HG03565 (cell line): ENCODE data around the gene LUC7L2.
"Not testable (repeated sequence)": the region's sequence is repeated elsewhere in the genome, so short reads cannot be mapped to it uniquely, and the experiment has no call there.

Experiments used
- ATAC-seq: cut with Tn5 transposase; IDR thresholded peaks from one replicate; pipeline ENCODE4 v1.9.1; 2021; ENCODE audit warnings: mild to moderate bottlenecking, moderate library complexity; ENCODE audit not compliant: unreplicated experiment

Gene LUC7L2

DNA sequence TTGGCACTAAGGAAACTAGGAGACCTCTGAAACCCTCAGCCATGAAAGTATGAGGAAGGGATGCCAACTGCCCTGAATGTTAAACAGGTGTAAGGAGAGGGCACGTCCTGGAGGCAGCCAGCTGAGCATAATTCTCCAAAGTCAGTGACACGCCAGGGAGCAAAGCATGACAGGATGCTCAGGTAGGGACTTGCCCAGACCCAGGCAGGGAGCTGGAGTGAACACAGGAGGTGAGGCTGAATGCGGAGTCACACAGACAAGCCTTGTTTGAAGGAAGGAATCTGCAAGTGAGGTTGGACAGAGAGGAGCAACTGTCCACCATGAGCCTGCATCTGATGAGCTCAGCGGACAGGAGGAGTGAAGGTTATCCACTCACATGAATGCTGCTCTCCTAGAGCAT, 82.3 kb downstream of the LUC7L2 start:
- ATAC-seq, result no peak

DNA sequence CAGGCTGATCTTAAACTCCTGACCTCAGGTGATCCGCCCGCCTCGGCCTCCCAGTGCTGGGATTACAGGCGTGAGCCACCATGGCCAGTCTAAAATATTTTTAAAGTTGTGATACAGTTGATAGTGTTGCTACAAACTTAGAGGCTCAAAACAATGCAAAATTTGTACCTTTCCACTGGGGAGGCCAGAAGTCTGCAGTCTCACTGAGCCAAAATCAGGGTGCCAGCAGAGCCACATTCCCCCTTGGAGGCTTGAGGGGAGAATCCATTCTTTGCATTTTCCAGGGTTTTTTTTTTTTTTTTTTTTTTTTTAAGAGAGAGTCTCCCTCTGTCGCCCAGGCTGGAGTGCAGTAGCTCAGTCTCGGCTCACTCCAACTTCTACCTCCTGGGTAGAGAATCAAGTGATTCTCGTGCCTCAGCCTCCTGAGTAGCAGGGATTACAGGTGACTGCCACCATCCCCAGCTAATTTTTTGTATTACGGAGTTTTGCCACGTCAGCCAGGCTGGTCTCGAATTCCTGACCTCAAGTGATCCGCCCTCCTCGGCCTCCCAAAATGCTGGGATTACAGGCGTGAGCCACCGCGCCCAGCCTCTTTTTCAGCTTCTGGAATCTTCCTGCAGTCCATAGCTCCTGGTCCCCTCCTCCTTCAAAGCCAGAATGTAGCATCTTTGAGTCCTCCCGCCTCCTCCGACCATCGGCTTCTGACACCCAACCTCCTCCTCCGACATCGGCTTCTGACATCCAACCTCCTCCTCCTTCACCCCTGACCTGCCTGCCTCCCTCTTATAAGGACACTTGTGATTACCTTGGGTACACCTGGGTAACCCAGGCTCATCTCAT, 86.6 kb downstream of the LUC7L2 start:
- no peak for ATAC-seq

DNA sequence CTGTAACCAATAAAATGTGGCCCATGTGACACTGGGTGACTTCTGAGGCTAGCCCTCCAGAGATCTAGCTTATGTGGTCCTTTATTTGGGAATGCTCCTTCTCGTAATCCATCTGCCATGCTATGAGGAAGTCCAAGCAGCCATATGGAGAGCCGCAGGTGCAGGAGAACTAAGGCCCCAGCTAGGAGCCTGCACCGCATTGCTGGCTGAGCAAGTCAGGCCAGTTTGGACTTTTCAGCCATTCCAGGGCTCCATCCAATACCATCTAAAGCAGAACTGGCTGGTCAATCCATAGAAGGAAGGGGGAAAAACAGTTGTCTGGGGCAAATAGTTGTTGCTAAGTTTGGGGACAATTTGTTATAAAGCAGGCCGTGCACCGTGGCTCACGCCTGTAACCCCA, 91.2 kb downstream of the LUC7L2 start:
- ATAC-seq, result no peak

DNA sequence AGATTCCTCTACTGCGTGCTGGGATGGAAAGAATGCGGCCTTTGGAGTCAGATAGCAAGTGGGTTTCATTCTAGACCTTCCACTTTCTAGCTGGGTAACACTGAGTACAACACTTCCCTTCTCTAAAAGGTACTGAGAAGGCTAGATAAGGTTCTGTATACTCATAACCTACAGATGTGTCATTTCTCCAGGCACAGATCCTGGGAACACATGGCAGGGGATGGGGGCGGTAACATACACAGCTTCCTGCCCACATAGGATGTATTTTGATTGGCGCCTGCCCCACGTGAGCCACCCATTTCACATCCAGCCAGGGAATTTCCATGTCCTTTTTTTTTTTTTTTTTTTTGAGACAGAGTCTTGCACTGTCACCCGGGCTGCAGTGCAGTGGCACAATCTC, 91.9 kb downstream of the LUC7L2 start:
- ATAC-seq, result no peak

DNA sequence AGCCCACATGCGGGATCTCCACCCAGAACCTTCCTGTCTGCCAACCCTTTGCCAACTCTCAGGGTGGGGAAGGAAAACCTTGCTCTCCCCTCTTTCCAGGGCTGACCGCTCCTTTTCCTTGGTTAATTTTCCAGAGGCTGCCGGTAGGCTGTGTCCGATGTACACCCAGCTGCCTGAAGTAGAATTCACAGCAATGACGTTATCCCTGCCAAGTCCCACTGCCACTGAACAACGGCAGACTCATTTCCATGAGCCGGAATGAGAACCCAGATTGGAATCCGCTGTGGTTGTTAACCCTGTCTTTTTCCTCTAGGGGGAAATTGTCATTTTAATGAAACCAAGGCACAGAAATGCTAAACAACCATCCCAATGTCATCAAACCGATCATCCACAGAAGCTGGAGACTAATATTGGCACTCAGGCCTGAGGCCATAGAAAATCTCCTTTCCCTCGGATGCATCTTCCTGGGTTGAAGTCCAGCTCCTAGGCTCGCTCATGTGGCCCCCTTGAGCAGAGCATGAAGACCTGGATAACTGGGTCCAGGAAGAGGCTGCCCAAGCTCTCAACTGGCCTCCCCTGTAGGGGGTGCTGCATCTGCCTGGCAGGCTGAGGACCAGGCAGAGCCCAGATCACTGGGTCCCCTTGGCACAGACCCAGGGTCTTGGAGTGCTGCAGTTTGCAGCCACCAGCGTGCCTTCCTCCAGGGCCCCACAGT, 93.4 kb downstream of the LUC7L2 start:
- no peak for ATAC-seq

- no peak for ATAC-seq
Observed at GRCh38 chr7:139453673-139454321, 94.1 kb downstream of the LUC7L2 start.

GRCh38 chr7:139455789-139456188, 96.1 kb downstream of the LUC7L2 start:
- no peak for ATAC-seq

DNA sequence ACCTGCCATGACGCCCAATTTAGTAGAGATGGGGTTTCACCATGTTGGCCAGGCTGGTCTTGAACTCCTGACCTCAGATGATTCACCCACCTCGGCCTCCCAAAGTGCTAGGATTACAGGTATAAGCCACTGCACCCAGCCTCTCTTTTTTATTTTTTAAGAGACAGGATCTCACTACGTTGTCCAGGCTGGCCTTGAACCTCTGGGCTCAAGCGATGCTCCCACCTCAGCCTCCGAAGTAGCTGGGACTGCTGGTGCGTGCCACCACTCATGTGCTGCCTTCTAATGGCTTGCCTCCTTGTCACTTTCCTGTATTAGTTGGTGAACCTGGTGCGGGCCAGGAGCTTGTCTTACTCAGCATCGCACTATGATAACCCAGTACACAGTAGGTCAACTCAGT, 96.8 kb downstream of the LUC7L2 start:
- no peak for ATAC-seq

- ATAC-seq, result no peak
Observed at GRCh38 chr7:139457153-139457946, 97.7 kb downstream of the LUC7L2 start.

GRCh38 chr7:139463421-139463820, 103.7 kb downstream of the LUC7L2 start:
- ATAC-seq, result not testable (repeated sequence)

DNA sequence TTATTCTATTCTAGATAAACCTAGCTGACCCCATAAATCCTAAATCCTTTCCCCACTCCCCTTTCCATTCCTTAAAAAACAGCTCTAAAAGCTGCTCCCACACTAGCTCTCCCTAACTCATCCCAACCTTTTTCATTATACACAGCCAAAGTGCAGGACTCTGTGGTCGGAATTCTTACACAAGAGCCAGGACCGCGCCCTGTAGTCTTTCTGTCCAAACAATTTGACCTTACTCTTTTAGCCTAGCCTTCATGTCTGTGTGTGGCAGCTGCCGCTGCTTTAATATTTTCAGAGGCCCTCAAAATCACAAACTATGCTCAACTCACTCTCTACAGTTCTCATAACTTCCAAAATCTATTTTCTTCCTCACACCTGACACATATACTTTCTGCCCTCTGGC, 104.8 kb downstream of the LUC7L2 start:
- ATAC-seq, result not testable (repeated sequence)

DNA sequence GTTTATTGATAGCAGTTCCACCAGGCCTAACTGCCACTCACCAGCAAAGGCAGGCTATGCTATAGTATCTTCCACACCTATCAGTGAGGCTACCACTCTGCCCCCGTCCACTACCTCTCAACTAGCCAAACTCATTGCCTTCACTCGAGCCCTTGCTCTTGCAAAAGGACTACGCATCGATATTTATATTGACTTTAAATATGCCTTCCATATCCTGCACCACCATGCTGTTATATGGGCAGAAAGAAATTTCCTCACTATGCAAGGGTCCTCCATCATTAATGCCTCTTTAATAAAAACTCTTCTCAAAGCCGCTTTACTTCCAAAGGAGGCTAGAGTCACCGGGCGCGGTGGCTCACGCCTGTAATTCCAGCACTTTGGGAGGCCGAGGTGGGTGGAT, 105.4 kb downstream of the LUC7L2 start:
- ATAC-seq, result not testable (repeated sequence)

- not testable (repeated sequence) for ATAC-seq
Observed at GRCh38 chr7:139467729-139468128, 108.0 kb downstream of the LUC7L2 start.

DNA sequence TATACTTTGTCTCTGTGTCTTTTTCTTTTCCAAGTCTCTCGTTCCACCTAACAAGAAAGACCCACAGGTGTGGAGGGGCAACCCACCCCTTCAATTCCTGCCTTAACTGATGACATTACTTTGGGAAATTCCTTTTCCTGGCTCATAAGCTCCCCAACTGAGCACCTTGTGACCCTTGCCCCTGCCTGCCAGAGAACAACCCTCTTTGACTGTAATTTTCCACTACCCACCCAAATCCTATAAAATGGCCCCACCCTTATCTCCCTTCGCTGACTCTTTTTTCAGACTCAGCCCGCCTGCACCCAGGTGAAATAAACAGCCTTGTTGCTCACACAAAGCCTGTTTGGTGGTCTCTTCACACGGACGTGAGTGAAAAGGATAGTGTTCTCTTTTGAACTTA, 108.6 kb downstream of the LUC7L2 start:
- not testable (repeated sequence) for ATAC-seq

GRCh38 chr7:139471740-139472353, 112.2 kb downstream of the LUC7L2 start:
- ATAC-seq, result no peak
